Esophagus squamous epithelium (tissue), 5 donors: ENCODE results near the gene CRYBB1. TPM values are rescaled to one million over a fixed set of nuclear protein-coding genes. Genes with fewer than 3 reads are reported as not detected.

Experiments
- DNase-seq: peaks from one replicate; lab custom pipeline; 2025; lab: John Stamatoyannopoulos, UW
- H3K27ac ChIP-seq, 4 donors: fragments of 200-600 bp; sonication (generic); one replicate each; pipeline ENCODE4 v1.5.1; 2016 to 2019; ENCODE audit warnings: mild to moderate bottlenecking in 1 of 4
- H3K27me3 ChIP-seq, 4 donors: fragments of 200-600 bp; sonication (generic); 1 replicate in 3 of 4; 2 replicates in 1 of 4; pipeline versions ENCODE4 v1.5.1 to v1.6.0; 2017 to 2021; ENCODE audit warnings: antibody characterized with exemption in 1 of 4
- H3K36me3 ChIP-seq, 3 donors: fragments of 200-600 bp; sonication (generic); one replicate each; pipeline ENCODE4 v1.5.1; 2016 to 2019
- H3K4me1 ChIP-seq, 3 donors: fragments of 200-600 bp; sonication (generic); one replicate each; pipeline ENCODE4 v1.5.1; 2017 to 2019
- H3K4me3 ChIP-seq, 4 donors: fragments of 200-600 bp; sonication (generic); 1 replicate in 3 of 4; 2 replicates in 1 of 4; pipeline ENCODE4 v1.5.1; 2016 to 2019; ENCODE audit warnings: mild to moderate bottlenecking in 2 of 4, moderate library complexity in 1 of 4
- H3K9me3 ChIP-seq, 3 donors: fragments of 200-600 bp; sonication (generic); one replicate each; pipeline ENCODE4 v1.5.1; 2016 to 2019
- CTCF ChIP-seq, 6 experiments: fragments of 450-650 bp in 4 of 6; fragments of 200-600 bp in 2 of 6; sonication (generic) in 2 of 6; IDR thresholded peaks; one replicate each; pipeline ENCODE4 v1.5.1; 2016 to 2019; ENCODE audit warnings: antibody characterized with exemption in 6 of 6, mild to moderate bottlenecking in 4 of 6, moderate library complexity in 4 of 6
- POLR2A ChIP-seq, 4 donors: fragments of 450-650 bp; IDR thresholded peaks; one replicate each; pipeline ENCODE4 v1.6.1; 2017; ENCODE audit warnings: antibody characterized with exemption in 4 of 4, mild to moderate bottlenecking in 4 of 4, moderate library complexity in 3 of 4
- WGBS, 2 donors: methylation state at CpG; one replicate each; pipeline ENCODE4 v1.1.5; 2018; 5-methylcytosine and 5-hydroxymethylcytosine counted together
- intact Hi-C: fragments of 100-400 bp; cut with DNase I; formaldehyde crosslinking; loops from one replicate; pipeline ENCODE4 v1.15.0; 2022
- total RNA-seq, 4 donors: library from RNA; depleted of rRNA; stranded (reverse); fragments of >200 nt; gene quantifications; one replicate each; pipeline ENCODE4 v1.1.0, GENCODE V29; 2016
- donor health status: DM: yes; HTN: yes; CAD: no.

Gene CRYBB1
- total RNA-seq, 4 donors from 2014 or later, result 0.95 TPM; not detected in 3

GRCh38 chr22:26660961-26661578 is 43.2 kb upstream of the CRYBB1 start:
- intact Hi-C loops, result no loop called here
- WGBS, 2 donors, result 57 to 72% methylated on average over 4 to 6 of the region's 7 CpGs
- Histone ChIP-seq H3K9me3 (no peaks in the 10 kb centered on the region), H3K27me3 (peaks cover 8 to 77% (median 12%) of the 10 kb centered on the region in 4 donors), H3K4me3 (no peak overlapping the region), H3K27ac (no peak overlapping the region), H3K36me3 (no peaks in the 10 kb centered on the region), H3K4me1 (peaks cover 22 to 29% (median 22%) of the 10 kb centered on the region in 3 donors)
- DNase-seq, result no peak
- TF ChIP-seq POLR2A (IDR thresholded peaks at IDR 0.05) (no peak), CTCF (IDR thresholded peaks at IDR 0.05) (no peak)

- no peak for DNase-seq
- H3K9me3 ChIP-seq, result no peaks in the 10 kb centered on the region
- peaks cover 8 to 80% (median 12%) of the 10 kb centered on the region in 4 donors for H3K27me3 ChIP-seq
- WGBS, 2 donors, result 63 to 78% methylated on average over 6 of the region's 6 CpGs
- H3K4me3 ChIP-seq, result no peak overlapping the region
- peaks cover 22 to 29% (median 22%) of the 10 kb centered on the region in 3 donors for H3K4me1 ChIP-seq
- no peak overlapping the region for H3K27ac ChIP-seq
- TF ChIP-seq POLR2A (IDR thresholded peaks at IDR 0.05) (no peak), CTCF (IDR thresholded peaks at IDR 0.05) (no peak)
- intact Hi-C loops, result no loop called here
- no peaks in the 10 kb centered on the region for H3K36me3 ChIP-seq
These were observed 42.5 kb upstream of the CRYBB1 start for GRCh38 chr22:26660356-26660755.

GRCh38 chr22:26658671-26659478 is 41.0 kb upstream of the CRYBB1 start:
- Histone ChIP-seq H3K4me1 (peaks cover 22 to 29% (median 22%) of the 10 kb centered on the region in 3 donors), H3K9me3 (no peaks in the 10 kb centered on the region), H3K4me3 (peak overlapping the region; percentile 2 to 61 (median 32)), H3K36me3 (no peaks in the 10 kb centered on the region), H3K27me3 (peaks cover 8 to 86% (median 12%) of the 10 kb centered on the region in 4 donors), H3K27ac (no peak overlapping the region)
- intact Hi-C loops, result no loop called here
- TF ChIP-seq POLR2A (IDR thresholded peaks at IDR 0.05) (no peak), CTCF (IDR thresholded peaks at IDR 0.05) (no peak)
- 4 to 8% methylated on average over 6 to 10 of the region's 27 CpGs for WGBS, 2 donors
- DNase-seq, result peak; percentile 20

- intact Hi-C loops, result no loop called here
- WGBS, 2 donors, result 1 to 5% methylated on average over 7 to 9 of the region's 11 CpGs
- H3K36me3 ChIP-seq, result no peaks in the 10 kb centered on the region
- no peak for TF ChIP-seq CTCF (IDR thresholded peaks at IDR 0.05)
- TF ChIP-seq POLR2A (IDR thresholded peaks at IDR 0.05), result no peak
- no peak overlapping the region for H3K27ac ChIP-seq
- peaks cover 22 to 29% (median 22%) of the 10 kb centered on the region in 3 donors for H3K4me1 ChIP-seq
- H3K27me3 ChIP-seq, result peaks cover 8 to 86% (median 12%) of the 10 kb centered on the region in 4 donors
- DNase-seq, result no peak
- H3K9me3 ChIP-seq, result no peaks in the 10 kb centered on the region
- H3K4me3 ChIP-seq, result peak overlapping the region; percentile 2 to 61 (median 35)
These were observed 40.3 kb upstream of the CRYBB1 start for GRCh38 chr22:26658161-26658560.
